Measurements from ENCODE around the gene TRHDE.

TRHDE gene

DNA sequence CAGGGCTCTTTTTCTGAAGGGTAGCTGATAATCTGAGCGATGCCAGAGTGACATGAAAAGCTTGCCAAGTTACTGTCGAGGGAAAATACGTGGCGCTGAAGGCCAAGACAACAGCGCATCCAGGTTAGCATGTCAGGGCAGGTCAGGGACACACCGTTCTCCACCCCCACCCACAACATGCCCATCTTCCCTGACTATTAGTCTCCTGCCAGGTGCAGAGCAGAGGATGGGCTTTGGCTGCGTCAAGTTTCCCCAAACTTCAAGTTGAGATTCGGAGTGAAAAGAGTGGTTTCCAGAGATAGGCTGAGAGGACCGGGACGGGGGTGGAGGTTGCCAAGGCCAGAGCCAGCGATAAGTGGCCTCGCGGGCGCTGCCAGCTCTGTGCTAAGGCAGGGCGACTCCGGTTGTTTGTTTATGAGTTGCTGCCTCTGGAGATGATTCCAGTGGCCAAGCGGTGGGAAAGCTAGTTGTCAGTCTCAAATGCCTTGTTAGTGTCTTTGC, 1.7 kb downstream of the TRHDE start:
- no peak for DNase-seq

- DNase-seq = no peak
These were observed 2.8 kb downstream of the TRHDE start for GRCh38 chr12:72274931-72275330.

DNA sequence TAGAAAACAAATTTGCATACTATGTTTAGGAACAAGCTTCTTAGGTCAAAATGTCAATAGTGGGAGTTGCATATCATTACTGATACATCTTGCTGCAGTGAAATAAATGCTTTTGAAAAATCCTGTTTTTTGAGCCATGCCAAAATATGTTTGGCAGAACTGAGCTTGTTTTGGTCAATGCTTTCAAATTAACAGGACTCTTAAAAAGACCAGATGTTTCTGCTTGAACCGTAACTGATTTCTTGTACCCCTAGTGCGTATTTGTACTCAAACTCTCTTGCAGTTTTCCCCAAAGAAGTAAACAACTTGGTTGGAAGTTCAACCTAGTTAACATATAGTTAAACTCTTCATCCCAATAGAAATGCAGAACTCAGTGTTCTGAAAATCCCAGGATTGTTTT, 3.4 kb downstream of the TRHDE start:
- no peak for DNase-seq

DNA sequence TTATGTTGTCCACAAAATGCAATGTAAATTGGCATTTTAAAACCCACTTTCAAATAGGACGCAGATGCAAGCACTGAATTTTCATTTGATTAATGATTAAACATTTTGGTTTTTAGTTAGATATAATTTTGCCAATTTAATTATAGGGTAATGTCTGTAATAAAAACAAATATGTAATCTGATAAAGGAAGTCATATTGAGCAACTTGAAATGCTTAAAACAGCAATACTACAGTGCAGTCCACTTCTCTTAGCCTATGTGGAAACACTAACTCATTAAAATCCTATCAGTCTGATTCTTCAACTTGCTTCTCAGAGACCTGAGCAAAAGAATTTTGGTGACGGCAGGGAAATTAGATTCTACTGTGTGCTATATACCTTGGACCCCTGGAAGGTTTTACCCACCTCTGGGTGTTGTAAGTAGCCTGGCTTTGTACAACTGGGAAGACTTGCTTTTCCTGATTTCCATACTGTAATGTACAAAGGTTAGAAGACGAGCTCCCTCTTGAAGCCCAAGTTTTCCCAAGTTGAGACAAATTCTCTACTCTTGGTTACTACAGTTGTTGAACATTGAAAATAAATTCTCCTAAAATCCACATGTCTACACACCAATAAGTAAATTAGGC, 4.1 kb downstream of the TRHDE start:
- no peak for DNase-seq

GRCh38 chr12:72277415-72277814, 5.2 kb downstream of the TRHDE start:
- DNase-seq = no peak

DNA sequence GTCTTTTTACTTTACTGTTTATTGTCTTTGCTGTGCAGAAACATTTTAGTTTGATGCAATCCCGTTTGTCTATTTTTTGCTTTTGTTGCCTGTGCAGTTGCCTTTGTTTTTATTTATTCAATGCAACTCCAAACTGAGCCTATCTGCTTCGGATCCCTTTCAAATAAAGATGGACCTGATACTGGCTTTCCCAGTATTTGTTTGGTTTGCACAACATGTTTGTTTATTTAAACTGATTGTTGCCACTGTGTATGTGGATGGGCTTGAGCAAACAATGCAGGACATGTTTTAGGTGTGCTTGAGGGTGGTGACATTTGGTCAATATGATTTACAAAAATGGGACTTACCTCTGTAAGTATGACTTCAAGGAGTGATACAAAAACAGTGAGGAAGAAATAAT, 6.7 kb downstream of the TRHDE start:
- DNase-seq = no peak

DNA sequence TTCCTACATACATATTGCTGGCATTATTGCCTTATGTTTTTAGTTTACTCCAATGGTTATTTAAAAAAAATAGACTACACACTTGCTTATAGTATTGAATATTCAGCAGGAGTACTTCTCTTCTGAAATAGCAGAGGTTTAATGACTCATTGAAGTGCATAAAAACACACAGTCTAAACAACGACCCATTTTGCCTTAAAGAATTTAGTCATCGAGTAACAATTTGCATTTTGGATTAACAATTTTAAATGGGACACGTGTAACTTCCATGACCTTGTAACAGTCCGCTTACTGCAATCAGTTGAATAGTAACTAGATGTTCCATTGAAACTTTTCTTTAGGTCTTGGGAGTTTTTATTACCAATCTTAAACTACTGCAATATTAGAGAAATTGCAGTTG, 9.0 kb downstream of the TRHDE start:
- DNase-seq = no peak

DNA sequence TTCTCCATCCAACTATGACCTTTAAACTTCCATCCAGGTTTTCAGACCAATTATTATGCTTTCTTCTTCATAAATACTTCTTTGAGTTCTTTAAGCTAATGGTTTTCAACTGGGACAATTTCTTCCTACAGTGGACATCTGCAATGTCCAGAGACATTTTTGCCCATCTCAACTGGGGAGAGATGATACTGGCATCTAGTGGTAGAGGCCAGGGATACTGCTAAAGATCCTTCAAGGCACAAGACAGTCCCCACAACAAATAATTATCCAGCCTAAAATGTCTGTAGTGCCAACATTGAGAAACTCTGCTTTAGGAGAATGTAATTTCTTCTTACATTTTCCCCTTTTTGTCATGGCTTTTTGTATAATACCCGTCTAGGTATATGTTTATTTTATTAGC, 10.6 kb downstream of the TRHDE start:
- DNase-seq = no peak

DNA sequence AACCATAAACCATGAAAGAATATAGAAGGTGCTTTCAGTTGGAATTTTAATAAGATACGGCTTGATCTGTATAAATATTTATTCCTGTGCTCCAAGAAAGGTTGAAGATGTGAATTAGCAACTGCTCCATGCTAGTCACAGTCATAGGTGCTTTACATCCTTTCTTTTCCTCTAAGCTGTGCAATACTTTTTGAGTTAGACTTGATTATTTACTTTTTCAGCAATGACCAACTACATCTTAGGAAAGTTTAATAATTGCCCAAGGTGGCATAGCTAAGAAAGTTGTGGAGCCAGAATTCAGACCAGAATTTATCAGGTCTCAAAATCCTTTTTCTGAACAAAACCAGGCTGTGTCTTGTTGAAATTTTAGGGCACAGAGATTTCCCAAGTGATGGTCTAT, 13.7 kb downstream of the TRHDE start:
- DNase-seq = no peak

GRCh38 chr12:72286526-72286925, 14.4 kb downstream of the TRHDE start:
- DNase-seq = no peak

DNA sequence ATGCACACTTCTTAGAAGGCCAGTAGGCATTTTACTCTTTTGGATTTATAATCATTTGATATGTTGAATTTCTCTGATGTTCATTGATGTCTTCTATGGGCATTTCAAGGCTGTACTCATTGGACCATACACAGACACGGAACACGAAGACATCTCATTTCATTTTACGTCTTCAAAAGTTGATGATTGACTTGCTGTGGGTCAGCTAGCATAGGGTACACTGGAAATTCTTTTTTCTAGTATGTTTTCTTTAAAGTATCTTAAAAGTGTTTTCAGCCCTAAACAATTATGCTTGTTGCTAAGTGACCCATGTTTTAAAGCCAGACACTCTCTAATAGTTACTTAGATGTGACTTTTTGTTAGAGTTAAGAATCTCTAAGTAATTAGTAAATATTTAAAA, 16.3 kb downstream of the TRHDE start:
- no peak for DNase-seq

- no peak for DNase-seq
These were observed 16.7 kb downstream of the TRHDE start for GRCh38 chr12:72288911-72289310.

GRCh38 chr12:72289633-72290032, 17.5 kb downstream of the TRHDE start:
- DNase-seq = no peak

- no peak for DNase-seq
These were observed 19.0 kb downstream of the TRHDE start for GRCh38 chr12:72291175-72291574.

DNA sequence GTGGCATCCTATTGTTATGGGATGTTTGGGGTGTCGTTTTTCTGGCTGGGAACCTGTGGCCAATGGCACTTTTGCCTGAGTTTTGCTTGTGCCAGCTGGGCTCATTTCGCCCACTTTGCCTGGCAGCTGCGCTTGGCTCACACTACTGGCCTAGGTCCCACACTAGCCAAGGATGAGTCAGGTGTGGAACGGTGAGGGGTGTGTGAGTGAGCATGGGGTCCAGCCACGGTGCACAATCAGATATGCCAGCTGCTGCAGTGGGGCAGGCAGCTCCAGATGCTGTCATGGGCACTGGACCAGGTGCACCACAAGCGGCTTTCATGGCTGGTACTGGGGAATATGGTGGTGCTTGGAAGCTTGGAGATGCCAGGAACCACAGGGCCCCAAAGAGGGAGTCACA, 21.5 kb downstream of the TRHDE start:
- no peak for DNase-seq

DNA sequence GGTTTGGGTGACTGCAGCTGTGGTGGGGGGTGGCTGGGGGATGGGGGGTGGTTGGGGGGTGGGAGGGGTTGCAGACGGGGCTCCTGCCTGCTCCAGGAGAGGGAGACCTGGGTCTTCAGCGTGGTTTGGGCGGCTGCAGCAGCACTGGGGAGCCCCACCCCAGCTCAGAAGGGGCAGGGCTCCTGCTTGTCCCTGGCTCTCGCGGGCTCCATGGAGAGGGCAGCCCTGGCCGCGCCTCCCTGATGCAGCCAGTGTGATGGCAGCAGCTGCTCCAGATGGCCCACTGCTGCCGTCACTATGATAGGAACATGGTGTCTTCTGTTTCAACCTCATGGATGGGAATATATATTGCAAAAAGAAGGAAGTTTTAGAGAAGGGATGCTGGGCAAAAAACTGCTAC, 22.9 kb downstream of the TRHDE start:
- no peak for DNase-seq

GRCh38 chr12:72295744-72296143, 23.6 kb downstream of the TRHDE start:
- DNase-seq = no peak

GRCh38 chr12:72296389-72296788, 24.2 kb downstream of the TRHDE start:
- DNase-seq = no peak

GRCh38 chr12:72297666-72298065, 25.5 kb downstream of the TRHDE start:
- DNase-seq = no peak

- no peak for DNase-seq
These were observed 28.6 kb downstream of the TRHDE start for GRCh38 chr12:72300728-72301127.

DNA sequence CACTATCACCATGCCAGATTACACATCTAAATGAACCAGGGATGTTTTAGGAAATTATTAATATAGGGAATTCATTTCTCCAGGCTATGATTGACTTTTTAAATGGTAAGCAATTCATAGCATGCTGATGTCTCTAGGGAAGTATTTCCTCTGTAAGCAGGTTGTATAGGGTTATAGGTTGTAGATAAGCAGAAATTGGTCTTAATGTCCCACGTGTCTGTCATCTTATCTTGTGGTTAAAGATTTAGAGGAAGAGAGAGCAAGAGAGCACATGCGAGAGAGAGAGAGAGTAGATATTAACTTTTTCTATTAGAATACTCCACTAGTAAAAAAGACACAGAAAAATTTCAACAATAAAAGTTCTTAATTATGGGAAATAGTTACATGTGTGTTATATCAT, 32.6 kb downstream of the TRHDE start:
- no peak for DNase-seq

GRCh38 chr12:72307229-72307628, 35.1 kb downstream of the TRHDE start:
- DNase-seq = no peak

- DNase-seq = no peak
These were observed 39.8 kb downstream of the TRHDE start for GRCh38 chr12:72311946-72312345.

DNA sequence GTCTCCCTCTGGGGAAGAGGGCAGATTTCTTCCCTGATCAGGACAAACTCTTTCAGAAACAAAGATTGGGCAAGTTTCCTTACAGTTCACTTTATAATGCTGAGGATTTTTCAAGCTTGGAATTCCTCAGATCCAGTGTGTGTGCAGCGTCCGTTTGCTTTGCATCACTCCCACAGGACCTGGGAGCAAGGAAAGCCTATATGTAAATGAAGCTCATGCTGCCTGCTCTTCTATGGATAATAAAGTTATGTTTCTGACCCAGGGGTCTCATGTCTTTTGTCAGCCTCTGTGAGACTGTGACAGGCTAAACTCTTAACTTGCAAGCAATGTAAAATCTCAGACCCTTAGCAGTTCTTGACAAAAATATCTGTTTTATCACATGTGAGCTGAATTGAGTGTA, 41.6 kb downstream of the TRHDE start:
- no peak for DNase-seq

- no peak for DNase-seq
These were observed 43.7 kb downstream of the TRHDE start for GRCh38 chr12:72315858-72316257.

DNA sequence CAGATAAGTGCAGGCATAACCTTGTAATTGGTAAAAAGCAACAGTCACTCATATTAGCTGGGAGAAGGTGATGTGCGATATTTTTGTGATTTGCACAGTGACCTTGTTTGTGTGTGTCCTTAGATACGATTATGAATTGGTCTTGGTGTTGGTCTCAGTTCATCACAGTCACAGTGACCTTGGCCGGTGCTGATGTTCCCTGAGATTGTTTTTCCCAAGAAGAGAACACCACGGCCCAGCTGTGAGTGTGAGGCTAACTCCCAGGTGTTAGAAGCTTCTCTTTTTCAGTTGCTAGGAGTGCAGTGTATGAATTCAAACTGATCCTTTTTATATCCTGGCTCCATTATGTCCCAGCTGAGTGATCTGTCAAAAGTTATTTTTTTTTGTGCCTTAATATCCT, 46.2 kb downstream of the TRHDE start:
- no peak for DNase-seq

Measured in NCI-H1048 (cell line).